HUES48 (cell line): ENCODE measurements around the gene COPS8.

Experiments used
- H3K27ac ChIP-seq: one replicate; pipeline ENCODE4 v1.7.0; 2013; ENCODE audit warnings: low read depth, low read length, inconsistent platforms
- H3K27me3 ChIP-seq: 2 replicates; pipeline ENCODE4 v1.6.1; 2013; ENCODE audit warnings: mild to moderate bottlenecking, low read length; ENCODE audit not compliant: control insufficient read depth, insufficient read depth
- H3K36me3 ChIP-seq: 2 replicates; pipeline ENCODE4 v1.6.1; 2013; ENCODE audit warnings: low read length; ENCODE audit not compliant: control insufficient read depth, insufficient read depth
- H3K4me1 ChIP-seq: 2 replicates; pipeline ENCODE4 v1.6.1; 2013; ENCODE audit warnings: mild to moderate bottlenecking, low read length; ENCODE audit not compliant: control insufficient read depth, insufficient read depth
- H3K4me3 ChIP-seq: 2 replicates; pipeline ENCODE4 v1.5.1; 2013; ENCODE audit warnings: mild to moderate bottlenecking, low read depth, low read length
- H3K9ac ChIP-seq: 2 replicates; pipeline ENCODE4 v1.6.1; 2013; ENCODE audit warnings: mild to moderate bottlenecking, low read depth, low read length, moderate library complexity
- H3K9me3 ChIP-seq: 2 replicates; pipeline ENCODE4 v1.6.1; 2013; ENCODE audit warnings: low read length; ENCODE audit not compliant: control insufficient read depth, insufficient read depth

COPS8 gene

GRCh38 chr2:237085248-237086221 lies at the start of gene COPS8:
TSS of gene COPS8 (plus strand) at chr2:237085889. CDS start at chr2:237085965, 76 bp downstream.
- Histone ChIP-seq H3K4me1 (peaks cover 9% of the 10 kb centered on the region; the same call in 1 of the 2 replicates), H3K9ac (peak within 1 kb of the TSS; percentile 90), H3K9me3 (no peaks in the 10 kb centered on the region), H3K4me3 (peak within 1 kb of the TSS; percentile 98), H3K36me3 (peaks cover 29% of the 10 kb centered on the region), H3K27ac (peak within 1 kb of the TSS; percentile 92), H3K27me3 (no peaks in the 10 kb centered on the region)

- Histone ChIP-seq H3K27me3 (no peaks in the 10 kb centered on the region), H3K4me3 (no peak overlapping the region), H3K9ac (no peak overlapping the region), H3K9me3 (no peaks in the 10 kb centered on the region), H3K27ac (no peak overlapping the region), H3K36me3 (no peaks in the 10 kb centered on the region), H3K4me1 (peaks cover 24% of the 10 kb centered on the region)
Measured at GRCh38 chr2:237039301-237040031, 46.2 kb upstream of the COPS8 start.

- Histone ChIP-seq H3K4me3 (no peak overlapping the region), H3K27me3 (no peaks in the 10 kb centered on the region), H3K4me1 (peaks cover 24% of the 10 kb centered on the region), H3K9me3 (no peaks in the 10 kb centered on the region), H3K9ac (no peak overlapping the region), H3K27ac (no peak overlapping the region), H3K36me3 (no peaks in the 10 kb centered on the region)
Measured at GRCh38 chr2:237041231-237041630, 44.5 kb upstream of the COPS8 start.

GRCh38 chr2:237042101-237042500 lies 43.6 kb upstream of the COPS8 start:
- peaks cover 24% of the 10 kb centered on the region for H3K4me1 ChIP-seq
- H3K9ac ChIP-seq: no peak overlapping the region
- no peak overlapping the region for H3K4me3 ChIP-seq
- no peaks in the 10 kb centered on the region for H3K36me3 ChIP-seq
- H3K9me3 ChIP-seq: no peaks in the 10 kb centered on the region
- H3K27me3 ChIP-seq: no peaks in the 10 kb centered on the region
- peak overlapping the region; percentile 63 for H3K27ac ChIP-seq

GRCh38 chr2:237043866-237044265 lies 41.8 kb upstream of the COPS8 start:
- H3K27me3 ChIP-seq: no peaks in the 10 kb centered on the region
- no peak overlapping the region for H3K27ac ChIP-seq
- H3K36me3 ChIP-seq: no peaks in the 10 kb centered on the region
- H3K9ac ChIP-seq: no peak overlapping the region
- peaks cover 3% of the 10 kb centered on the region; the same call in 1 of the 2 replicates for H3K9me3 ChIP-seq
- peaks cover 23% of the 10 kb centered on the region for H3K4me1 ChIP-seq
- no peak overlapping the region for H3K4me3 ChIP-seq

GRCh38 chr2:237044281-237044680 lies 41.4 kb upstream of the COPS8 start:
- Histone ChIP-seq H3K36me3 (no peaks in the 10 kb centered on the region), H3K4me3 (no peak overlapping the region), H3K27me3 (no peaks in the 10 kb centered on the region), H3K4me1 (peaks cover 19% of the 10 kb centered on the region), H3K9me3 (peaks cover 7% of the 10 kb centered on the region; the same call in 1 of the 2 replicates), H3K27ac (no peak overlapping the region), H3K9ac (no peak overlapping the region)

GRCh38 chr2:237045449-237045848 lies 40.2 kb upstream of the COPS8 start:
- Histone ChIP-seq H3K27me3 (no peaks in the 10 kb centered on the region), H3K4me1 (peaks cover 16% of the 10 kb centered on the region), H3K4me3 (no peak overlapping the region), H3K36me3 (no peaks in the 10 kb centered on the region), H3K27ac (no peak overlapping the region), H3K9me3 (peaks cover 13% of the 10 kb centered on the region; the same call in 1 of the 2 replicates), H3K9ac (no peak overlapping the region)

GRCh38 chr2:237048595-237048994 lies 37.1 kb upstream of the COPS8 start:
- Histone ChIP-seq H3K36me3 (no peaks in the 10 kb centered on the region), H3K4me1 (no peaks in the 10 kb centered on the region), H3K9me3 (peaks cover 13% of the 10 kb centered on the region; the same call in 1 of the 2 replicates), H3K27me3 (no peaks in the 10 kb centered on the region), H3K9ac (no peak overlapping the region), H3K4me3 (no peak overlapping the region), H3K27ac (no peak overlapping the region)

- Histone ChIP-seq H3K9ac (no peak overlapping the region), H3K36me3 (no peaks in the 10 kb centered on the region), H3K27ac (no peak overlapping the region), H3K27me3 (no peaks in the 10 kb centered on the region), H3K4me1 (no peaks in the 10 kb centered on the region), H3K4me3 (no peak overlapping the region), H3K9me3 (peaks cover 13% of the 10 kb centered on the region; the same call in 1 of the 2 replicates)
Measured at GRCh38 chr2:237051861-237052260, 33.8 kb upstream of the COPS8 start.

GRCh38 chr2:237053066-237053465 lies 32.6 kb upstream of the COPS8 start:
- 0 out of 2 replicates have a peak, but pooled peaks cover under 1% of the 10 kb centered on the region for H3K4me1 ChIP-seq
- H3K9ac ChIP-seq: no peak overlapping the region
- no peaks in the 10 kb centered on the region for H3K36me3 ChIP-seq
- H3K4me3 ChIP-seq: no peak overlapping the region
- H3K27ac ChIP-seq: no peak overlapping the region
- H3K27me3 ChIP-seq: no peaks in the 10 kb centered on the region
- H3K9me3 ChIP-seq: peaks cover 13% of the 10 kb centered on the region; the same call in 1 of the 2 replicates
